Endothelial cell of umbilical vein (primary cell): ENCODE measurements around the gene MAP3K19. TPM values are rescaled to one million over a fixed set of nuclear protein-coding genes. Genes with fewer than 3 reads are reported as not detected.

Experiments used
- BruUV-seq: library from RNA; stranded (reverse); fragments of 400-500 nt; replicated peaks from 2 replicates; lab custom pipeline; 2021; lab: Mats Ljungman, UMichigan
- CTCF ChIA-PET: fragments of 300-600, 350-600 bp; sonication (Branson Sonifier 250); formaldehyde crosslinking; loops from one replicate; lab custom pipeline; 2021; ENCODE audit warnings: antibody characterized with exemption, inconsistent platforms; lab: Charles Lee
- POLR2A ChIA-PET: fragments of 300-600, 350-600 bp; sonication (Branson Sonifier 250); formaldehyde crosslinking; loops from one replicate; lab custom pipeline; 2021; ENCODE audit warnings: antibody characterized with exemption, inconsistent platforms; lab: Charles Lee
- DNase-seq: peaks from one replicate; pipeline ENCODE4 v3.0.0-alpha.2; 2011; ENCODE audit warnings: low read depth, low spot score
- FAIRE-seq: peaks from 2 replicates; lab custom pipeline; 2011; peaks lifted over from hg19 to GRCh38; lab: Jason Lieb, UNC
- H2AFZ ChIP-seq: 2 replicates; pipeline ENCODE4 v1.6.0; 2012; ENCODE audit warnings: low read depth, low read length, control low read depth, inconsistent platforms
- H3K27ac ChIP-seq: 2 replicates; pipeline ENCODE4 v1.5.1; 2011; ENCODE audit warnings: low read depth, mild to moderate bottlenecking, control low read depth, low read length, moderate library complexity; ENCODE audit not compliant: insufficient read depth
- H3K27me3 ChIP-seq, 2 experiments: 2 replicates each; pipeline versions ENCODE4 v1.6.0 to v1.6.1; 2011; ENCODE audit warnings: low read length in 2 of 2, mixed read lengths in 1 of 2; ENCODE audit not compliant: control insufficient read depth in 2 of 2, insufficient read depth in 2 of 2
- H3K36me3 ChIP-seq, 2 experiments: 2 replicates in 1 of 2; 3 replicates in 1 of 2; pipeline ENCODE4 v1.5.1; 2011; ENCODE audit warnings: low read length in 2 of 2, mild to moderate bottlenecking in 1 of 2, moderate library complexity in 1 of 2; ENCODE audit not compliant: control insufficient read depth in 2 of 2, insufficient read depth in 2 of 2; ENCODE audit errors: extremely low read depth in 1 of 2
- H3K4me1 ChIP-seq: 3 replicates; pipeline ENCODE4 v1.5.1; 2011; ENCODE audit warnings: mild to moderate bottlenecking, low read length; ENCODE audit not compliant: control insufficient read depth, insufficient read depth; ENCODE audit errors: extremely low read depth
- H3K4me2 ChIP-seq: 2 replicates; pipeline ENCODE4 v1.6.1; 2011; ENCODE audit warnings: low read length, control low read depth, mixed read lengths; ENCODE audit not compliant: insufficient read depth
- H3K4me3 ChIP-seq, 3 experiments: fragments of 200-600 bp in 1 of 3; sonication (generic), shearing (Covaris generic) in 1 of 3; replicated peaks in 1 of 3; 2 replicates each; pipeline ENCODE4 v1.5.1; 2011 to 2016; ENCODE audit warnings: control low read depth in 3 of 3, low read length in 3 of 3, mild to moderate bottlenecking in 2 of 3, inconsistent platforms in 1 of 3, low read depth in 1 of 3, moderate library complexity in 1 of 3; ENCODE audit not compliant: insufficient read depth in 1 of 3
- H3K79me2 ChIP-seq: 2 replicates; pipeline ENCODE4 v1.6.0; 2012; ENCODE audit warnings: low read length, inconsistent platforms; ENCODE audit not compliant: control insufficient read depth, insufficient read depth
- H3K9ac ChIP-seq: replicated peaks from 2 replicates; pipeline ENCODE3; 2011; ENCODE audit warnings: low read length, control low read depth; ENCODE audit not compliant: insufficient read depth; ENCODE audit errors: extremely low read depth
- H3K9me1 ChIP-seq: replicated peaks from 3 replicates; pipeline ENCODE4 v1.6.0; 2011; ENCODE audit warnings: mild to moderate bottlenecking, low read length; ENCODE audit not compliant: control insufficient read depth, insufficient read depth; ENCODE audit errors: extremely low read depth
- H3K9me3 ChIP-seq: replicated peaks from 2 replicates; pipeline ENCODE4 v1.5.1; 2012; ENCODE audit warnings: low read length, inconsistent platforms; ENCODE audit not compliant: control insufficient read depth, insufficient read depth
- H4K20me1 ChIP-seq: replicated peaks from 2 replicates; pipeline ENCODE3; 2011; ENCODE audit warnings: mild to moderate bottlenecking, low read length; ENCODE audit not compliant: control insufficient read depth, insufficient read depth; ENCODE audit errors: extremely low read depth
- EZH2 ChIP-seq: IDR thresholded peaks from 2 replicates; pipeline ENCODE4 v1.6.1; 2012; ENCODE audit warnings: borderline replicate concordance, low read depth, mild to moderate bottlenecking, moderate library complexity, low read length, inconsistent platforms; ENCODE audit not compliant: severe bottlenecking
- FOS ChIP-seq: IDR thresholded peaks from 2 replicates; pipeline ENCODE4 v1.6.1; 2011; ENCODE audit warnings: mild to moderate bottlenecking, low read length, moderate library complexity, borderline replicate concordance; ENCODE audit not compliant: insufficient read depth
- GATA2 ChIP-seq: IDR thresholded peaks from 2 replicates; pipeline ENCODE4 v1.7.0; 2011; ENCODE audit warnings: low read depth, mild to moderate bottlenecking, moderate library complexity, mixed read lengths, low read length; ENCODE audit not compliant: insufficient read length, insufficient read depth
- JUN ChIP-seq: IDR thresholded peaks from 2 replicates; pipeline ENCODE4 v1.6.1; 2011; ENCODE audit warnings: borderline replicate concordance, low read depth; ENCODE audit not compliant: insufficient read length, insufficient read depth
- MYC ChIP-seq: IDR thresholded peaks from one replicate; pipeline ENCODE4 v1.6.1; 2011; ENCODE audit warnings: mild to moderate bottlenecking, low read depth, low read length
- POLR2A ChIP-seq: IDR thresholded peaks from 2 replicates; pipeline ENCODE4 v1.6.1; 2012; ENCODE audit warnings: low read depth, mild to moderate bottlenecking, control low read depth, low read length
- POLR2AphosphoS5 ChIP-seq: IDR thresholded peaks from 2 replicates; pipeline ENCODE4 v1.6.1; 2012; ENCODE audit warnings: low read depth, mild to moderate bottlenecking, control low read depth, low read length, moderate library complexity; ENCODE audit not compliant: insufficient read depth
- dilution Hi-C: fragments of 300-500 bp; cut with MboI; formaldehyde crosslinking; loops from one replicate; pipeline ENCODE4 v1.15.0; 2019; ENCODE audit warnings: low sequenced_read_pairs; ENCODE audit not compliant: extremely low pct_ligation_motif_present
- intact Hi-C: fragments of 100-400 bp; cut with micrococcal nuclease; formaldehyde crosslinking; loops from one replicate; pipeline ENCODE4 v1.10.0; 2022
- polyA plus RNA-seq, 4 experiments: library from polyadenylated mRNA; depleted of rRNA in 3 of 4; stranded (reverse) in 3 of 4; unstranded in 1 of 4; fragments of >200 nt; gene quantifications; 2 replicates each; pipeline versions ENCODE4 v1.2.1 to v1.2.3, GENCODE V29; 2011 to 2012; ENCODE audit warnings: missing spikeins in 1 of 4
- total RNA-seq: library from RNA; stranded (reverse); gene quantifications from 2 replicates; pipeline ENCODE4 v1.2.3, GENCODE V29; 2021
- TF ChIP-seq, protein P1 (sequence below), 2 donors: IDR thresholded peaks; 1 replicate in 1 of 2; 2 replicates in 1 of 2; pipeline ENCODE4 v1.5.1; 2011; ENCODE audit warnings: low read length in 2 of 2, mild to moderate bottlenecking in 2 of 2, moderate library complexity in 2 of 2, control low read depth in 1 of 2, inconsistent platforms in 1 of 2, low read depth in 1 of 2; ENCODE audit not compliant: insufficient read depth in 1 of 2; ENCODE audit errors: extremely low read depth in 1 of 2
- TF ChIP-seq, protein P2 (sequence below): IDR thresholded peaks from 2 replicates; pipeline ENCODE4 v1.6.1; 2011; ENCODE audit not compliant: insufficient read depth, insufficient read length

MAP3K19 gene
- total and polyA plus RNA-seq, 2 donors (not counting 3 experiments of a cell fraction or from before 2014, with no cell fraction given): not detected

DNA sequence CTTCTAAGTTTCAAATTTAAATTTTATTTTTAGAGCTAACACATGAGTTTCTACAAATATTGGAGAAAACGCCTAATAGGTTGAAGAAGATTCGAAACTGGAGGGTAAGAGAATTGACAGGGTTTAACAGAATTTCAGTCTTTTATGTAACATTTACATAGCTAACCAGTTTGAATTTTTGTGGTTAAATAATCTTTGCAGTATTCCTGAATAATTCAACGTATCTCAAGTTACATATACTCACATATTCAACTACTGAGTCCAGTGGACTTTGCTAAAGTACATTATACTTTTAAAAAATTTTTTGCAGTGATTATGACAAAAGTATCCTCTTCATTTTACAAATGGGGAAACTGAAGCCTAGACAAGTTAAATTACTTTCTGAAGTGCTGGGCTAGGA is 94.6 kb downstream of the MAP3K19 start:
- Histone ChIP-seq H3K9me1 (no peaks in the 10 kb centered on the region), H4K20me1 (peaks cover 2% of the 10 kb centered on the region), H3K4me2 (no peak overlapping the region), H3K9ac (no peak overlapping the region), H3K4me3 (no peak overlapping the region), H3K36me3 (peaks cover 17 to 27% of the 10 kb centered on the region in 2 experiments), H3K27ac (no peak overlapping the region), H3K9me3 (no peaks in the 10 kb centered on the region), H3K79me2 (peaks cover 10% of the 10 kb centered on the region), H3K27me3 (no peaks in the 10 kb centered on the region), H3K4me1 (no peaks in the 10 kb centered on the region), H2AFZ (no peak overlapping the region)
- DNase-seq: no peak
- dilution Hi-C loops (no loop called here), intact Hi-C loops (no loop called here)
- CTCF ChIA-PET: interaction anchor here (1.5 to 1.6 kb wide), 2 partner anchors 10 to 37 kb away, joined by 3 read pairs; no protein-coding TSS in a partner anchor
- no peak for TF ChIP-seq POLR2A
- TF ChIP-seq EZH2: no peak
- TF ChIP-seq GATA2: no peak
- no peak for TF ChIP-seq POLR2AphosphoS5
- TF ChIP-seq JUN: no peak
- TF ChIP-seq FOS: no peak
- TF ChIP-seq, protein P1, sequence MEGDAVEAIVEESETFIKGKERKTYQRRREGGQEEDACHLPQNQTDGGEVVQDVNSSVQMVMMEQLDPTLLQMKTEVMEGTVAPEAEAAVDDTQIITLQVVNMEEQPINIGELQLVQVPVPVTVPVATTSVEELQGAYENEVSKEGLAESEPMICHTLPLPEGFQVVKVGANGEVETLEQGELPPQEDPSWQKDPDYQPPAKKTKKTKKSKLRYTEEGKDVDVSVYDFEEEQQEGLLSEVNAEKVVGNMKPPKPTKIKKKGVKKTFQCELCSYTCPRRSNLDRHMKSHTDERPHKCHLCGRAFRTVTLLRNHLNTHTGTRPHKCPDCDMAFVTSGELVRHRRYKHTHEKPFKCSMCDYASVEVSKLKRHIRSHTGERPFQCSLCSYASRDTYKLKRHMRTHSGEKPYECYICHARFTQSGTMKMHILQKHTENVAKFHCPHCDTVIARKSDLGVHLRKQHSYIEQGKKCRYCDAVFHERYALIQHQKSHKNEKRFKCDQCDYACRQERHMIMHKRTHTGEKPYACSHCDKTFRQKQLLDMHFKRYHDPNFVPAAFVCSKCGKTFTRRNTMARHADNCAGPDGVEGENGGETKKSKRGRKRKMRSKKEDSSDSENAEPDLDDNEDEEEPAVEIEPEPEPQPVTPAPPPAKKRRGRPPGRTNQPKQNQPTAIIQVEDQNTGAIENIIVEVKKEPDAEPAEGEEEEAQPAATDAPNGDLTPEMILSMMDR (IDR thresholded peaks at IDR 0.05; ENCODE audit: extremely low read depth in 1 of 2, insufficient read depth in 1 of 2, low read depth in 1 of 2, low read length in 2 of 2): no peak
- no peak for TF ChIP-seq MYC
- TF ChIP-seq, protein P2, sequence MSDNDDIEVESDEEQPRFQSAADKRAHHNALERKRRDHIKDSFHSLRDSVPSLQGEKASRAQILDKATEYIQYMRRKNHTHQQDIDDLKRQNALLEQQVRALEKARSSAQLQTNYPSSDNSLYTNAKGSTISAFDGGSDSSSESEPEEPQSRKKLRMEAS: no peak
- no TSS peak for BruUV-seq
- FAIRE-seq: no peak
- POLR2A ChIA-PET: no interaction called here
